ENCODE measurements around the gene HELQ.

GRCh38 chr4:83381173-83381572 lies 74.5 kb downstream of the HELQ start:
- no peak for TF ChIP-seq CTCF (IDR thresholded peaks at IDR 0.05)
- TF ChIP-seq EP300 (IDR thresholded peaks at IDR 0.05): no peak

All from tibial nerve (tissue), 4 donors.